ENCODE data around the gene GKN2. TPM values are rescaled to one million over a fixed set of nuclear protein-coding genes. Genes with fewer than 3 reads are reported as not detected.

The GKN2 gene, protein sequence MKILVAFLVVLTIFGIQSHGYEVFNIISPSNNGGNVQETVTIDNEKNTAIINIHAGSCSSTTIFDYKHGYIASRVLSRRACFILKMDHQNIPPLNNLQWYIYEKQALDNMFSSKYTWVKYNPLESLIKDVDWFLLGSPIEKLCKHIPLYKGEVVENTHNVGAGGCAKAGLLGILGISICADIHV
- total RNA-seq: not detected

DNA sequence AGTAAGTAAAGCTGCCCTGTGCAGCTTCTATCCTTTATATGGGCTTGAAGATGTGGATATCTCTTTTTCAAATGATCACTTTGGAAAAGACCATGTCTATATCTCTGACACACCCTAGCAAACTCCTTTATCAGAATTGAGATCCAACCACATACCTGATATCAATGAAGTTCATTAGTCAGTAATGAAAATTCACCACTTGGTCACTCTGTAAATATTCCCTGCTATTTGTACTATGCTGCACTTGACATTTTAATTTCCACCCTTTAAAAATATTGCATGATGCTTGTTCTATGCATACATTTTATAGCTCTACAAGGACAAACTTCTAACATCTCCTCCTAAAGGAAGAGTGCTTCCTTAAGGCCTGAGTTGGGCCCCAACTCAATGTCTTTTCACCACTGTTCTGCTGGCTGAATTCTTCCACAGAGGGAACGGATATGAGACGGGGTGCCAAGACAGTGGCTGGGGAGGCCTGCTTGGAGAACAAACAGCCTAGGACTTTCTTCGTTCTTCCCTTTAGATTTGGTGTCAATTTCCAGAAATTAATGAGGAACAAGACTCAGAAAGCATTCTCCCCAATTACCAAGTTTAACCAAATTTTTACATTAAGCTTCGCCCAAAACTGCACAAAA is at the start of gene GKN2:
Gene GKN2 (minus strand): TSS at position 7 of the 635 bp plus-strand sequence. CDS start 32 bp downstream, outside the sequence.
- no peaks in the 10 kb centered on the region for H3K9me3 Mint-ChIP-seq (ENCODE audit: low read depth)
- no peaks in the 10 kb centered on the region for H3K27me3 Mint-ChIP-seq
- POLR2A ChIA-PET: no interaction called here
- H3K4me1 Mint-ChIP-seq: no peaks in the 10 kb centered on the region
- DNase-seq: no peak
- H3K4me3 Mint-ChIP-seq: no peak within 1 kb of the TSS
- no peak within 1 kb of the TSS for H3K27ac Mint-ChIP-seq
- no peak for ATAC-seq
- CTCF ChIA-PET: interaction anchor here (0.5 to 2.5 kb wide), 4 partner anchors 9 to 1117 kb away, joined by 3 to 17 read pairs (median 4); no protein-coding TSS in a partner anchor
- intact Hi-C loops (cut with DNase I, micrococcal nuclease): no loop called here
- no peaks in the 10 kb centered on the region for H3K36me3 Mint-ChIP-seq (ENCODE audit: low read depth)

DNA sequence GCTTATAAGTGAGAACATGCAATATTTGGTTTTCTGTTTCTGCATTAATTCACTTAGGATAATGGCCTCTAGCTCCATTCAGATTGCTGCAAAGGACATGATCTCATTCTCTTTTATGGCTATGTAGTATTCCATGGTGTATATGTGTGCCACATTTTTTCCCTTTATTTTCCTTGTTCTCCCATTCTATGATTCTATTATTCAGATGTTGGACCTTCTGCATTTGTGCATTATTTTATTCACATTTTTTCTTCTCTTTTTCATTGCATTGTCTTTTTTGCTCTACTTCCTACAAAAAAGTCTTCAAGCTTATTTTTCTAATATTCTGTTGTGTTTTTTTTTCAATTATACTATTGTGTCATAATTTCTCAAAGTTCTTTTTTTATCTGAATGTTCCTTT is 49.2 kb upstream of the GKN2 start:
- Mint-ChIP-seq H3K4me3 (no peak overlapping the region), H3K27me3 (peaks cover 35% of the 10 kb centered on the region), H3K36me3 (ENCODE audit: low read depth) (peaks cover 1% of the 10 kb centered on the region), H3K4me1 (no peaks in the 10 kb centered on the region), H3K9me3 (ENCODE audit: low read depth) (peaks cover 11% of the 10 kb centered on the region), H3K27ac (no peak overlapping the region)
- DNase-seq (no peak), ATAC-seq (no peak)
- ChIA-PET CTCF (interaction anchor here (0.5 kb wide), 1 partner anchor 686 kb away, joined by 3 read pairs; no protein-coding TSS in a partner anchor), POLR2A (no interaction called here)
- intact Hi-C loops (cut with DNase I, micrococcal nuclease): no loop called here

DNA sequence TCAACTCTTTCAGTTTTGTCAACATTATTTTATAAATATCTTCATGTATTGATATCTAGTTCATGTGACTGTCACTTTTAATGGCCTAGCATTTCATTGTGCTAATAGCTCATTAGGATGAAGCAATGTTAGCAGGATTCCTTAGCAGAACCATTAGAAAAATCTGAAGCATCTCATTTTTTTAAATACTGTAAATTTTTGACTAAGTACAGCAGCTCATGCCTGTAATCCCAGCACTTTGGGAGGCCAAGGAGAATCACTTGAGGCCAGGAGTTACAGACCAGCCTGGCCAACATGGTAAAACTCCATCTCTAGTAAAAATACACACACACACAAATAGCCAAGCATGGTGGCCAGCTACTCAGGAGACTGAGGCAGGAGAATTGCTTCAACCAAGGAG is 44.7 kb upstream of the GKN2 start:
- H3K36me3 Mint-ChIP-seq (ENCODE audit: low read depth): peaks cover 1% of the 10 kb centered on the region
- no peak for ATAC-seq
- no peaks in the 10 kb centered on the region for H3K4me1 Mint-ChIP-seq
- H3K27ac Mint-ChIP-seq: no peak overlapping the region
- peaks cover 10% of the 10 kb centered on the region for H3K9me3 Mint-ChIP-seq (ENCODE audit: low read depth)
- CTCF ChIA-PET: interaction anchor here (0.5 kb wide), 1 partner anchor 736 kb away, joined by 3 read pairs; no protein-coding TSS in a partner anchor
- no peak overlapping the region for H3K4me3 Mint-ChIP-seq
- DNase-seq: no peak
- intact Hi-C loops (cut with DNase I, micrococcal nuclease): no loop called here
- H3K27me3 Mint-ChIP-seq: peaks cover 25% of the 10 kb centered on the region
- POLR2A ChIA-PET: no interaction called here

DNA sequence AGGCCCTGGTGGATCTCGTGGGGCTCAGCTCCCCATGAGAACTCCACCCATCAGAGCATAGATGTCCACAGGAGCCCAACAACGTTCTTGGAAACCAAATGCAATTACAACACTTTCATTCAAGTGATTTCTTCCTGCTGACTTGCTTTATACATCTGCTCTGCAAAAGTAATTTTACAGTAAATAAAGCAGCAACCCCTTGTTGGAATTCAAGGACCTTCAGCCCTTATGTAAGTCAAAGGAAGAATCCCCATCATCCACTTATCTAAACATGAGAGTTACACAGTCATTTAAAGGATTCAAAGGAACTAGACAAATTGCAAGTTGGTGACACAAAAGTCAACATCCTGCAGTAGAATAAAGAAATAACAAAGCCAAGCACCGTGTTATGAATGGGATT is 43.2 kb upstream of the GKN2 start:
- no peaks in the 10 kb centered on the region for H3K9me3 Mint-ChIP-seq (ENCODE audit: low read depth)
- CTCF ChIA-PET: interaction anchor here (0.7 kb wide), 1 partner anchor 69 kb away, joined by 3 read pairs; no protein-coding TSS in a partner anchor
- intact Hi-C loops (cut with DNase I, micrococcal nuclease): no loop called here
- peaks cover 18% of the 10 kb centered on the region for H3K27me3 Mint-ChIP-seq
- no peaks in the 10 kb centered on the region for H3K36me3 Mint-ChIP-seq (ENCODE audit: low read depth)
- DNase-seq (no peak), ATAC-seq (no peak)
- H3K4me3 Mint-ChIP-seq: no peak overlapping the region
- POLR2A ChIA-PET: no interaction called here
- H3K4me1 Mint-ChIP-seq: no peaks in the 10 kb centered on the region
- no peak overlapping the region for H3K27ac Mint-ChIP-seq

DNA sequence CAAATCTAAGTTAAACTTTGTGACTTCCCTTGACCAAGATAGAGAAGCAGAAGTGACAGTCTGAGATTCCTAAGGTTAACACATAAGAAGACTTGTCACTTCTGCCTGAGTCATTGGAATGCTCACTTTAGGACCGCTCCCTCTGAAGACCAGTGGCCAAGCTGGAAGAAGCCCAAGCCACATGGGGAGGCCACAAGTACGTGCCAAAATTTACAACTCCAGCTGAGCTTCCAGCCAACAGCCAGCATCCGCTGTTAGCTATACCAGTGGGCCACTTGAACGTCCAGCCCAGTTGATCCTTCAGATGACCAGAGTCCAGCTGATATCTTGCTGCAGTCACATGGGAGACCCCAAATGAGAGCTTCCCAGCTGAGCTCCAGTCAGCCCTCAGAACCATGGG is 42.2 kb upstream of the GKN2 start:
- ChIA-PET CTCF (interaction anchor here (0.6 kb wide), 1 partner anchor 136 kb away, joined by 3 read pairs; no protein-coding TSS in a partner anchor), POLR2A (no interaction called here)
- intact Hi-C loops (cut with DNase I, micrococcal nuclease): no loop called here
- no peaks in the 10 kb centered on the region for H3K9me3 Mint-ChIP-seq (ENCODE audit: low read depth)
- no peaks in the 10 kb centered on the region for H3K36me3 Mint-ChIP-seq (ENCODE audit: low read depth)
- H3K4me3 Mint-ChIP-seq: no peak overlapping the region
- ATAC-seq: no peak
- no peak overlapping the region for H3K27ac Mint-ChIP-seq
- no peak for DNase-seq
- H3K27me3 Mint-ChIP-seq: peaks cover 22% of the 10 kb centered on the region
- no peaks in the 10 kb centered on the region for H3K4me1 Mint-ChIP-seq

DNA sequence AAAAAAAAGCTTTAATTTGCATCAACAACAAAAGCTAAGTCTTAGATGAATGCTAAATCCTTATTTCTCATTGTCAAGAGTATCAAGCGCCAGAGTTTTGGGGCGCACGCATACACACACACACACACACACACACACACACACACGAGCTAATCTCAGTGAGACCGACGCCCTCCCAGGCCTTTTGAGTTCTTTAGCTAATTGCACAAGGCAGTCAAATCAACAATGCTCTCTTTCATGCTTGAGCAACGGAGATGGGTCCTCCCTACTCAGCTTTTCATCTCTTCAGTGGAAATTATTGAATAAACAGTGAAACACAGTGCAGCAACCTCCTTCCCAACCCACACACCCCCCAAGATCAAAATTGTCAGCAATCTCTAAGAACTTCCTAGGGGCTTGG is 41.0 kb upstream of the GKN2 start:
- Mint-ChIP-seq H3K27ac (no peak overlapping the region), H3K9me3 (ENCODE audit: low read depth) (no peaks in the 10 kb centered on the region), H3K36me3 (ENCODE audit: low read depth) (no peaks in the 10 kb centered on the region), H3K4me3 (no peak overlapping the region), H3K27me3 (peaks cover 18% of the 10 kb centered on the region), H3K4me1 (no peaks in the 10 kb centered on the region)
- POLR2A ChIA-PET: no interaction called here
- ATAC-seq (no peak), DNase-seq (no peak)
- intact Hi-C loops (cut with DNase I, micrococcal nuclease): no loop called here
- CTCF ChIA-PET: no interaction called here

DNA sequence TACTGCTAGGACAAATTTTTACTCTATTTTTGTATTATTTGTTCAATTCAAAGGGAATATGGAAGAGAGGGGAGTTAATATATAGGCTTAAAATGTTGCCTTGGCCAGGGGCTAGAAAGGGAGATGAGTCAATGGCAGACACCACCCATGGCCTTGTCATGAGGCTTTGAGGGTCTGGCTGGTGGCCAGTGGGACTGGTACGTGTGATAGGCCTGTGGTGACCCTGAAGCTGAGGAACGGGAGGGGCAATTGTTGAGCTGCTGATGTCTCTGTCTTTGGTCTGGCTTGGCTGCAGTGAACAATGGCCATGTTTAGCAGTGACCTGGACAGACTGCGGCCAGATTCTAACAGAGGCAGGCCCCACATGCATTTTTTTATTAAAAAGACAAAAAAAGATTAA is 40.2 kb upstream of the GKN2 start:
- Mint-ChIP-seq H3K4me3 (no peak overlapping the region), H3K27me3 (peaks cover 13% of the 10 kb centered on the region), H3K9me3 (ENCODE audit: low read depth) (no peaks in the 10 kb centered on the region), H3K27ac (no peak overlapping the region), H3K4me1 (no peaks in the 10 kb centered on the region), H3K36me3 (ENCODE audit: low read depth) (no peaks in the 10 kb centered on the region)
- ChIA-PET POLR2A (no interaction called here), CTCF (interaction anchor here (0.8 kb wide), 1 partner anchor 1283 kb away, joined by 3 read pairs; no protein-coding TSS in a partner anchor)
- DNase-seq (no peak), ATAC-seq (no peak)
- intact Hi-C loops (cut with DNase I, micrococcal nuclease): no loop called here

DNA sequence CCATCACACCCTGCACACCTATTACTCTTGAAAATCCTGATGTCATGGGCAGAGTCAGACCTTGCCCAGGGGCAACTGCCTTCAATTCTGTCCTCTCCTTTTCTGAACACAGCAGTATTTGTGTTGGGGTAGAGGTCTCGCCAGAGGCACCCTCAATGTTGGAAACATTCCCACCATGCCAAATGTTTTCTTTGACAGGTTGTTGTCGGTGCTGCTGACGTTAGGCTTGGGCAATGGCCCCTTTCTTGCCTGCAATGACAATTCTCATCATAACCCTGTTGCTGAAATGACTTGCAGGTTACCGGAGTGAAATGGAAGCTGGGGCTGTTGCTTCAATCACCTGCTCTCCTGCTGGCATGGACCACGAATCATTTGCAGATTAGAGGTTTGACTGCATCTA is 39.6 kb upstream of the GKN2 start:
- DNase-seq (no peak), ATAC-seq (no peak)
- no peaks in the 10 kb centered on the region for H3K36me3 Mint-ChIP-seq (ENCODE audit: low read depth)
- H3K27me3 Mint-ChIP-seq: peaks cover 13% of the 10 kb centered on the region
- ChIA-PET POLR2A (no interaction called here), CTCF (interaction anchor here (0.6 to 0.8 kb wide), 2 partner anchors 14 to 1283 kb away, joined by 3 read pairs; no protein-coding TSS in a partner anchor)
- H3K4me1 Mint-ChIP-seq: no peaks in the 10 kb centered on the region
- H3K4me3 Mint-ChIP-seq: no peak overlapping the region
- no peak overlapping the region for H3K27ac Mint-ChIP-seq
- no peaks in the 10 kb centered on the region for H3K9me3 Mint-ChIP-seq (ENCODE audit: low read depth)
- intact Hi-C loops (cut with DNase I, micrococcal nuclease): no loop called here

DNA sequence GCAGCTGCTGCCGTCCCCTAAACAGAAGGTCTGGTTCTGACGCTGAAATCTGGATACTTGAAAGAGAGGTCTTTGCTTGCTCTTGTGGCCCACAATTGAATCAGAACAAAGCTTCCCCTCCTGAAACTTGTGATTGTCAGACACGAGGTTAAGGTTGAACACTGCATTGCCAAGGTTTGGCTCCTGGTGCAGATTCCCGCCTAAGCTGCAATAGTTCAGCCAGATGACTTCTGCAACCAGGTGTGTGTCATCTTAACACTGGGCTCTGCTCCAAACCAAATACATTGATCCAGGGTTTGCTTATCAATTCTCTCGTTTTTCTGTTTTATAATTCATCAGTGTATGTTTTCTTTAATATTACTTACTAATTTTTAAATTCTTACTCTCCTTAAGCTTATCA is 36.3 kb upstream of the GKN2 start:
- H3K4me1 Mint-ChIP-seq: no peaks in the 10 kb centered on the region
- ATAC-seq (no peak), DNase-seq (no peak)
- H3K4me3 Mint-ChIP-seq: no peak overlapping the region
- H3K27ac Mint-ChIP-seq: no peak overlapping the region
- peaks cover 12% of the 10 kb centered on the region for H3K27me3 Mint-ChIP-seq
- POLR2A ChIA-PET: no interaction called here
- H3K36me3 Mint-ChIP-seq (ENCODE audit: low read depth): no peaks in the 10 kb centered on the region
- intact Hi-C loops (cut with DNase I, micrococcal nuclease): no loop called here
- CTCF ChIA-PET: interaction anchor here (0.9 to 1.3 kb wide), 2 partner anchors 15 to 46 kb away, joined by 3 to 6 read pairs; no protein-coding TSS in a partner anchor
- no peaks in the 10 kb centered on the region for H3K9me3 Mint-ChIP-seq (ENCODE audit: low read depth)

DNA sequence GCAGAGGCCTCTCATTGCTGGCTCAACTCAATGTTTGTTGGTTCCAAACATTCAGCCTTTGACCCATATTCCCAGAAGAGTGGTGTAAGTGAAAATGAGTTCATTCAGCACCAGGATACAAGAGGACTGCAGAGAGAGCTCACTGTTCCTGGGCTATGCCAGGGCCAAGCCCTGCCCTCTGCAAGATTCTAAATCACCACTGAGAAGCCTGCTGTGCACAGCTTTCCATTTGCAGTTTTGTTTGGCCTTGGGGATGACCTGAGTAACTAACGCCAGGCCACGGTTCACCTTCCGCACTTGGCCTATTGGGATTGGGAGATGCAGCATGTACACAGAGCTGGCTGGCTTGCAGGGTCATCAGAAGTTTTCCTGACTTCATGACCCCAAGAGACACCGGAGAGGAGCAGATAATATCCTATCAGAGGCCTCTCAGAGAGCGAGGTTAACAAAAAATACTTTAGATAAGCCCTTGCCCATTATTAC is 34.4 kb upstream of the GKN2 start:
- CTCF ChIA-PET: no interaction called here
- ATAC-seq: no peak
- Mint-ChIP-seq H3K27ac (no peak overlapping the region), H3K36me3 (ENCODE audit: low read depth) (no peaks in the 10 kb centered on the region), H3K27me3 (peaks cover 12% of the 10 kb centered on the region), H3K4me1 (no peaks in the 10 kb centered on the region), H3K9me3 (ENCODE audit: low read depth) (no peaks in the 10 kb centered on the region), H3K4me3 (no peak overlapping the region)
- intact Hi-C loops (cut with DNase I, micrococcal nuclease): no loop called here
- DNase-seq: no peak
- POLR2A ChIA-PET: no interaction called here

DNA sequence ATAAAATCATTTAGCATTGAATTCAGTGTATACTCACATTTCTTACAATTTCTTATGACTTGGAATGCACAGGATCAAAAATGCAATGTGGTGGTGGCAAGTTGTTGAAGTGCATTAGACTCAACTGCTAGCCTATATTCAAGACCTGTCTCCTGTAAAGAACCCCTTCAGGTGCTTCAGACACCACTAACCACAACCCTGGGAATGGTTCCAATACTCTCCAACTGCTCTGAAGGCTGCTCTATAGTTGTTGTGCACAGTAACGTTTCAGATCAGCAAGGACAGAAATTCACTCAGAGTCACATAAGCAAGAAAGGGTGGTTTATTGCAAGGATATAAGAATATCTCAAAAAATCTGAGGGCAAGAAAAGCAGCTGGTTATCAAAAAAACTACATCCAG is 28.3 kb upstream of the GKN2 start:
- ChIA-PET POLR2A (no interaction called here), CTCF (no interaction called here)
- Mint-ChIP-seq H3K4me1 (no peaks in the 10 kb centered on the region), H3K9me3 (ENCODE audit: low read depth) (no peaks in the 10 kb centered on the region), H3K27me3 (peaks cover 19% of the 10 kb centered on the region), H3K36me3 (ENCODE audit: low read depth) (no peaks in the 10 kb centered on the region), H3K27ac (no peak overlapping the region), H3K4me3 (no peak overlapping the region)
- DNase-seq: no peak
- ATAC-seq: no peak
- intact Hi-C loops (cut with DNase I, micrococcal nuclease): no loop called here

DNA sequence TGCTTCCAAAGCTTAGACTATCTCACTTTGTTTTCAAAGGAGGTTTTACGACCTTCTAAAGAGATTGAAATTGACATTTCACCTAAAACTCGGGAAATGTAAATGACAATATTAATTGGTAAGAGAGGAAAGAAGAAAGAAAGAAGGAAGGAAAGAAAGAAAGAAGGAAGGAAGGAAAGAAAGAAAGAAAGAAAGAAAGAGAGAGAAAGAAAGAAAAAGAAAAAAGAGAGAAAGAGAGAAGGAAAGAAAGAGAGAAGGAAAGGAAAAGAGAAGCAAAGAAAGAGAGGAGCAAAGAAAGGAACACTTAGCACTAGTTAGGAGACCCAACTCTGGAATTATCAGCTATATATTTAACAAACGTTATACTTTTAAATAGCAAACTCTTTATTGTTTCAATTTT is 25.4 kb upstream of the GKN2 start:
- no peaks in the 10 kb centered on the region for H3K36me3 Mint-ChIP-seq (ENCODE audit: low read depth)
- ATAC-seq (no peak), DNase-seq (no peak)
- ChIA-PET CTCF (interaction anchor here (0.5 to 1.0 kb wide), 2 partner anchors 35 to 221 kb away, joined by 3 read pairs; no protein-coding TSS in a partner anchor), POLR2A (no interaction called here)
- H3K4me1 Mint-ChIP-seq: no peaks in the 10 kb centered on the region
- H3K9me3 Mint-ChIP-seq (ENCODE audit: low read depth): no peaks in the 10 kb centered on the region
- no peak overlapping the region for H3K4me3 Mint-ChIP-seq
- intact Hi-C loops (cut with DNase I, micrococcal nuclease): no loop called here
- H3K27ac Mint-ChIP-seq: no peak overlapping the region
- peaks cover 23% of the 10 kb centered on the region for H3K27me3 Mint-ChIP-seq

Measured in activated CD4-positive, alpha-beta T cell treated with anti-CD3 and anti-CD28 coated beads for 36 hours (primary cell).